COLO668 (cell line): ENCODE measurements around the gene RHOB.

Experiments
- DNase-seq: peaks from one replicate; lab custom pipeline; 2025; ENCODE audit not compliant: unreplicated experiment; lab: John Stamatoyannopoulos, UW

The RHOB gene

DNA sequence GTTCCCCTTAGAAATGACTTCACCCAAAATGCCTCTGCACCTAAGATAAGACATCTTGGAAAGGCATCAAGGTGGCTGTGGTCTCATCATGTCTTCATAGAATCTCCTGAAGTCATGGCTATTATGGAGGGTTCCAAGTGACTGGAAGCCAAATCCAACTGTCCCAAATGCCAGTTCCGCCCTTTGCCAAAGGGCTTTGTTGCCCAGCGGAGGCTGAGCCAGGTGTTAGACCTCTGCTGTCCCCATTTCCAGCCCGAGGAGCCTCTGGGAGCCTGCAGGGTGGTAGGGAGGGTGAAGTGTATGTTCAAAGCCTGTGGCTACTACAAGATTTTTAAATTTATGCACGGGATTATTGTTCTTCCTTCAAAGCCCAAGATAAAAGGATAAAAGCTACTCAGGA lies 25.7 kb downstream of the RHOB start:
- no peak for DNase-seq

GRCh38 chr2:20473128-20473527 lies 26.3 kb downstream of the RHOB start:
- no peak for DNase-seq

- DNase-seq: no peak
Observed at GRCh38 chr2:20474757-20475566, 28.1 kb downstream of the RHOB start.

GRCh38 chr2:20475567-20475952 lies 28.7 kb downstream of the RHOB start:
- no peak for DNase-seq

DNA sequence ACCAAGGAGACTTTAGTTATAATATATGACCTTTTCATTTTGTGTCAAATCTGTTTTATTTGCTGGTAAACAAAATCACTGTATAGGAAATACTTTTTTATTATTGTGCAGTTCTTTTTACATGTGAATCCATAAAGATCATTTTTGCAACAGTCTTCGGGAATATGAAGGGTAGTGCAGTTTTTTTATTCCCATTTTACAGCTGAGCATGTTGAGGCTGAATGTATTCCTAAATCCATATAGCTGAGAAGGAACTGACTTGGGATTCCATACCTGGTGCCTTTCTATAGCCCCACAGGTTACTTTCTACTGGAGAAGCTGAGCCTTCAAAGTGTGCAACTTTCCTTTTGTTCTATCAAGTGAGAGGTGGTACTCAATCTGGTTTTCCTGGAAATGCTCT lies 29.6 kb downstream of the RHOB start:
- DNase-seq: no peak

DNA sequence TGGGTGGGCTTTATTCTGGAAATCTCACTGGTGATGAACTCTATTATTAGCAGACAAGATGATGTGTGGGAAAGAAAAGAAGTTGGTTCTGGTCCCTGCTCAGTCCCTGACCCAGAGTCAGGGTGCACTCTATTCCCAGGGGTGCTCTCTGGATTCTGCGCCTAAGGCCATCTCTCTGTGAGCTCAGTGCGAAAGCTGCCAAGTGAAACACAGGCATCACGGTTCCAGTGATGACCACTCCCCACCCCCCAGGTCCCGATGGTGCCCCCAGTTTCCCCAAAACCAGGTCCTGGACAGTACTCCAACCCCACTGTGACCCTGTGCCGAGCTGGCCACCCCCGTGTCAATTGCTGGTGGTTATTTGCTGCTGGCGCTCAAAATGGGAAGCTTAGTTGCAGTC lies 30.1 kb downstream of the RHOB start:
- no peak for DNase-seq

- DNase-seq: no peak
Observed at GRCh38 chr2:20478961-20479360, 32.1 kb downstream of the RHOB start.

GRCh38 chr2:20479835-20480234 lies 33.0 kb downstream of the RHOB start:
- no peak for DNase-seq

GRCh38 chr2:20480913-20481312 lies 34.0 kb downstream of the RHOB start:
- no peak for DNase-seq

GRCh38 chr2:20481798-20482405 lies 35.0 kb downstream of the RHOB start:
- DNase-seq: no peak

GRCh38 chr2:20482725-20483124 lies 35.9 kb downstream of the RHOB start:
- DNase-seq: no peak

DNA sequence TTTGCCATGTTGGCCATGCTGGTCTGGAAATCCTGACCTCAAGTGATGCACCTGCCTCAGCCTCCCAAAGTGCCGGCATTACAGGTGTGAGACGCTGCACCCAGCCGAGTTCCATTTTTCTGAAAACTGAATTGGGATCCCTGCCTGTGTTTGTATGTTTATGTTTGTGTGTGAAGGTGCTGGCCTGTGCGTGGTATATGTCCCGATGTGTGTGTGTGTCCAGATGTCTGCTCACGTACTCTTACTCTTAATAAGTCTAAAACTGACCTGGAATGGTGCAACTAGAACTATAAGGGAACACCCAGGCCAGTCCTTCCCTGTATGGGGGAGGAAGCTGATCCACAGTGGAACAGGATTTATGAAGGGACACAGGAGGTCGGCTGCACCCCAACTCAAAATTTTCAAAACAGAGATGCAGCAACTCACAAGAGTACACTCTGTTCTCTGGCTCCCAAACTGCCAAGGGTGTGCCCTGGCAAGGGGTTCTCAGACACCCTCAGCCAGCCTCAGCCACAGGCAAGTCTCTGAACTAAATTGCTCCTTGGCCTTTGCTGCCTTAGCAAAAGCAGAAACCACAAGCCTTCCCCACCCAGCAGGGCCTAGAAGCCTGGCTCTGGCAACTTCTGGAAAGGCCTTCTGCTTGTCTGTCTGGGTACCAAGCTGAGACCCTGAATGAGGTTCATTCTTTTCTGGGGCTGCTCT lies 36.5 kb downstream of the RHOB start:
- DNase-seq: no peak

GRCh38 chr2:20484034-20484617 lies 37.3 kb downstream of the RHOB start:
- no peak for DNase-seq

GRCh38 chr2:20484810-20485611 lies 38.1 kb downstream of the RHOB start:
- DNase-seq: no peak

- DNase-seq: no peak
Observed at GRCh38 chr2:20485612-20486388, 38.9 kb downstream of the RHOB start.

GRCh38 chr2:20486571-20486970 lies 39.7 kb downstream of the RHOB start:
- DNase-seq: no peak

- no peak for DNase-seq
Observed at GRCh38 chr2:20487030-20487391, 40.1 kb downstream of the RHOB start.

GRCh38 chr2:20487392-20488174 lies 40.7 kb downstream of the RHOB start:
- DNase-seq: no peak

DNA sequence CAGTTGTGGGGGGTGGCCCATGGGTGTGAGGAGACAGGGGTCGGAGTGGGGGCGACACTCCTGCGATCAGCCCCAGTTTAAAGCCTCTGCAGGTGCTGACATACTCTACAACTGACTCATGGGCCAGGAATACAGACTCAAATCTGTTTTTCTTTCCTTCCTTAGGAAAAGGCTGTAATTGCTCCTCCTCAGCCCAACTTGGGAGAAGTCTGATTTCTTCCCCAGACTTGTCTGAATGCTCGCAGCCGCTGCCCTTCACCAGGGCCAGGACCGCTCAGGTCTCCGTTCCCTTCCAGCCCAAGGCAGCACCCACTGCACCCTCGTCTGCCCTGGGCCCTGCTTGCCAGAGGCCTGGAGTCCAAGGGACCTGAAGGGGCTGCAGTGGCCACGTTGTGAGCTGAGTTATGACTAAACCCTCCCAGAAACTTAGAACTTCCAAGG lies 41.3 kb downstream of the RHOB start:
- DNase-seq: no peak
